H9 (cell line): ENCODE results near the gene ASL. TPM values are rescaled to one million over a fixed set of nuclear protein-coding genes. Genes with fewer than 3 reads are reported as not detected.
"Not testable (repeated sequence)": the region's sequence is repeated elsewhere in the genome, so short reads cannot be mapped to it uniquely, and the experiment has no call there.

ENCODE experiments used
- DNase-seq: peaks from one replicate; pipeline ENCODE4 v3.0.0-alpha.2; 2017
- H2AFZ ChIP-seq: one replicate; pipeline ENCODE4 v1.6.1; 2013; ENCODE audit warnings: mild to moderate bottlenecking, low read length, control low read depth, moderate library complexity
- H2AK5ac ChIP-seq: 2 replicates; pipeline ENCODE4 v1.6.1; 2013; ENCODE audit warnings: low read length, control low read depth, mixed read lengths; ENCODE audit not compliant: insufficient read length
- H2BK120ac ChIP-seq: one replicate; pipeline ENCODE4 v1.6.1; 2013; ENCODE audit warnings: low read depth, mild to moderate bottlenecking, low read length, control low read depth, inconsistent platforms; ENCODE audit not compliant: poor library complexity, severe bottlenecking
- H2BK12ac ChIP-seq: 2 replicates; pipeline ENCODE4 v1.6.1; 2013; ENCODE audit warnings: low read length, control low read depth, mixed read lengths, low read depth; ENCODE audit not compliant: insufficient read length
- H2BK15ac ChIP-seq: 2 replicates; pipeline ENCODE4 v1.6.1; 2013; ENCODE audit warnings: low read depth, low read length, control low read depth
- H2BK20ac ChIP-seq: one replicate; pipeline ENCODE4 v1.6.1; 2013; ENCODE audit warnings: low read depth, mild to moderate bottlenecking, low read length, control low read depth, inconsistent platforms; ENCODE audit not compliant: poor library complexity, severe bottlenecking
- H2BK5ac ChIP-seq: 2 replicates; pipeline ENCODE4 v1.6.1; 2013; ENCODE audit warnings: low read length, control low read depth, mixed read lengths; ENCODE audit not compliant: insufficient read length
- H3K14ac ChIP-seq: 2 replicates; pipeline ENCODE4 v1.6.1; 2013; ENCODE audit warnings: low read length, control low read depth; ENCODE audit not compliant: insufficient read depth
- H3K18ac ChIP-seq: 2 replicates; pipeline ENCODE4 v1.6.1; 2013; ENCODE audit warnings: low read depth, mild to moderate bottlenecking, mixed read lengths, low read length, control low read depth; ENCODE audit not compliant: insufficient read length
- H3K23ac ChIP-seq: 2 replicates; pipeline ENCODE4 v1.6.1; 2013; ENCODE audit warnings: low read length, control low read depth, mixed read lengths, low read depth; ENCODE audit not compliant: insufficient read length
- H3K23me2 ChIP-seq: 2 replicates; pipeline ENCODE4 v1.6.1; 2013; ENCODE audit warnings: low read depth, mild to moderate bottlenecking, mixed read lengths, low read length, control low read depth; ENCODE audit not compliant: insufficient read length, poor library complexity, severe bottlenecking
- H3K27ac ChIP-seq: 2 replicates; pipeline ENCODE4 v1.5.1; 2013; ENCODE audit warnings: low read length, control low read depth, mixed read lengths, low read depth; ENCODE audit not compliant: insufficient read length
- H3K27me3 ChIP-seq: 2 replicates; pipeline ENCODE4 v1.6.1; 2013; ENCODE audit warnings: low read length, control low read depth, inconsistent platforms; ENCODE audit not compliant: insufficient read depth
- H3K4ac ChIP-seq: 2 replicates; pipeline ENCODE4 v1.6.1; 2013; ENCODE audit warnings: low read depth, mild to moderate bottlenecking, control low read depth, inconsistent platforms, low read length, moderate library complexity
- H3K4me1 ChIP-seq: 2 replicates; pipeline ENCODE4 v1.6.1; 2013; ENCODE audit warnings: low read length, control low read depth, inconsistent platforms; ENCODE audit not compliant: insufficient read depth
- H3K4me2 ChIP-seq: 2 replicates; pipeline ENCODE4 v1.6.1; 2013; ENCODE audit warnings: low read length, control low read depth, mixed read lengths; ENCODE audit not compliant: insufficient read length, insufficient read depth
- H3K56ac ChIP-seq: 2 replicates; pipeline ENCODE4 v1.6.1; 2013; ENCODE audit warnings: low read depth, mild to moderate bottlenecking, mixed read lengths, low read length, control low read depth; ENCODE audit not compliant: insufficient read length
- H3K79me1 ChIP-seq: 2 replicates; pipeline ENCODE4 v1.6.1; 2013; ENCODE audit warnings: low read depth, mild to moderate bottlenecking, moderate library complexity, low read length, control low read depth, inconsistent platforms; ENCODE audit not compliant: insufficient read depth, poor library complexity, severe bottlenecking
- H3K79me2 ChIP-seq: 2 replicates; pipeline ENCODE4 v1.6.1; 2013; ENCODE audit warnings: low read length, control low read depth, inconsistent platforms; ENCODE audit not compliant: insufficient read depth
- H3K9ac ChIP-seq: 2 replicates; pipeline ENCODE4 v1.6.1; 2013; ENCODE audit warnings: low read length, control low read depth, mixed read lengths; ENCODE audit not compliant: insufficient read length; ENCODE audit errors: extremely low read depth
- H3K9me3 ChIP-seq: one replicate; pipeline ENCODE4 v1.6.1; 2013; ENCODE audit warnings: low read depth, low read length, inconsistent platforms; ENCODE audit not compliant: control insufficient read depth
- H3T11ph ChIP-seq: one replicate; pipeline ENCODE4 v1.6.1; 2013; ENCODE audit warnings: mild to moderate bottlenecking, low read length, control low read depth, inconsistent platforms
- H4K20me1 ChIP-seq: one replicate; pipeline ENCODE4 v1.6.1; 2013; ENCODE audit not compliant: control insufficient read depth, insufficient read length, insufficient read depth
- H4K5ac ChIP-seq: 2 replicates; pipeline ENCODE4 v1.6.1; 2013; ENCODE audit warnings: low read depth, mild to moderate bottlenecking, mixed read lengths, low read length, control low read depth; ENCODE audit not compliant: insufficient read length
- H4K8ac ChIP-seq: replicated peaks from 2 replicates; pipeline ENCODE4 v1.6.1; 2013; ENCODE audit warnings: low read length, control low read depth, mixed read lengths, low read depth; ENCODE audit not compliant: insufficient read length
- H4K91ac ChIP-seq: 2 replicates; pipeline ENCODE4 v1.6.1; 2013; ENCODE audit warnings: low read depth, mild to moderate bottlenecking, moderate library complexity, mixed read lengths, low read length, control low read depth; ENCODE audit not compliant: insufficient read length
- H3K27ac Mint-ChIP-seq, 3 experiments: 2 replicates in 2 of 3; 3 replicates in 1 of 3; pipeline ENCODE4 v1.8.0; 2020 to 2021; ENCODE audit warnings: mixed read lengths in 3 of 3, mild to moderate bottlenecking in 1 of 3, moderate library complexity in 1 of 3
- H3K27me3 Mint-ChIP-seq: 2 replicates; pipeline ENCODE4 v1.8.0; 2021; ENCODE audit warnings: low read depth, mild to moderate bottlenecking, moderate library complexity, mixed read lengths
- H3K36me3 Mint-ChIP-seq, 3 experiments: 2 replicates in 2 of 3; 3 replicates in 1 of 3; pipeline ENCODE4 v1.8.0; 2020 to 2021; ENCODE audit warnings: low read depth in 3 of 3, mixed read lengths in 3 of 3; ENCODE audit not compliant: insufficient read depth in 1 of 3
- H3K4me1 Mint-ChIP-seq, 2 experiments: 2 replicates each; pipeline ENCODE4 v1.8.0; 2020; ENCODE audit warnings: mixed read lengths in 2 of 2
- H3K4me3 Mint-ChIP-seq, 2 experiments: 2 replicates in 1 of 2; 3 replicates in 1 of 2; pipeline ENCODE4 v1.8.0; 2020 to 2021; ENCODE audit warnings: mild to moderate bottlenecking in 2 of 2, mixed read lengths in 2 of 2, moderate library complexity in 1 of 2
- H3K9me3 Mint-ChIP-seq, 2 experiments: 2 replicates in 1 of 2; 3 replicates in 1 of 2; pipeline ENCODE4 v1.8.0; 2020; ENCODE audit warnings: mild to moderate bottlenecking in 2 of 2, mixed read lengths in 2 of 2, moderate library complexity in 1 of 2
- WGBS: extraction: QIAGEN DNeasy Blood & Tissue Kit; methylation state at CpG from one replicate; pipeline ENCODE4 v1.1.7; 2013; ENCODE audit warnings: missing lambda C conversion rate, low lambda C conversion rate, mixed read lengths; ENCODE audit not compliant: insufficient read length; ENCODE audit errors: extremely low coverage; 5-methylcytosine and 5-hydroxymethylcytosine counted together
- total RNA-seq: library from RNA; stranded (reverse); gene quantifications from 2 replicates; pipeline ENCODE4 v1.2.1, GENCODE V29; 2021
- TF ChIP-seq, protein P1 (sequence below): fragments of 200-600 bp; sonication (generic); conservative IDR thresholded peaks from 3 replicates; pipeline ENCODE4 v1.8.0; 2021; ENCODE audit warnings: antibody characterized with exemption, mild to moderate bottlenecking

ASL gene
- total RNA-seq, 1 experiment from 2014 or later = 30.7 TPM

DNA sequence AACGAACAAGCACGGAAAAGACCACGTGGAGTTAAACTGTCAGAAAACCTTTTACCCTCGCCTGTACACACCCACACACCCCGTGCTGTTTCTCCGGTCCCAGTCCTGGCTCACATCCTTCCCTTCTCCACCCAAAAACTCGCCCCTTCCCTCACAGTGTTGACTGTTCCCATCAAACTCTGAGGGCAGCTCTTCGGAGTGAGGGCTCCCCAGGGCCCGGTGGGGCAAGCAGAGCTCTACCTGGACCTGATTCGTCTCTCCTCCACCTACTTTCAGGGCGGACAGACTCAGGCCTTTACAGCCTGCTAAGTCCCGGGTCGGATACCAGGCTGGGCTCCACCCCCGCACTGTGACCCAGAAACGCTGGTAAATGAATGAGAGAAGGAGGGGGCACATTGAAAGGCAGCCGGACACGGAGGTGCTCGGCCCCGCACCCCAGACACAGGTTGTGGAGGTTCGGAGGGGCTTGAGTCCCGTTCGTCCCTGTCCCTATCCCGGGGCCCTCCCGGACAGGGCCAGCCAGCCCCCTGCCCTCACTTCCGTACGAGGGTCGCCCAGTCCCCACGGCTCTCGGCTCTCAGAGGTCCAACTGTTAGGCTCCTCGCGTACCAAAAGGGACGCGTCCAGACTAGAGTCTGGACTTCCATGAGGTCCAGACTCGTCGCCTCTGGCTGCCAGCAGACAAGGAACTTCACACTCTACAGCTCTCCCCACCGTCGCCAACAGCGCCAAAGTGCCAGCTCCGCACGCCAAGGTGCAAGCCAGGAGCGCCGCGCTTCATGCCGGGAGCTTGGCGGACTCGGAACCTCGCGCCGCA, 31.7 kb upstream of the ASL start:
- H3K27ac ChIP-seq = no peak overlapping the region
- WGBS = no CpG with 5 or more reads among the region's 49 CpGs
- H3K23ac ChIP-seq = no peak overlapping the region
- no peaks in the 10 kb centered on the region for H3K79me2 ChIP-seq
- TF ChIP-seq, protein P1, sequence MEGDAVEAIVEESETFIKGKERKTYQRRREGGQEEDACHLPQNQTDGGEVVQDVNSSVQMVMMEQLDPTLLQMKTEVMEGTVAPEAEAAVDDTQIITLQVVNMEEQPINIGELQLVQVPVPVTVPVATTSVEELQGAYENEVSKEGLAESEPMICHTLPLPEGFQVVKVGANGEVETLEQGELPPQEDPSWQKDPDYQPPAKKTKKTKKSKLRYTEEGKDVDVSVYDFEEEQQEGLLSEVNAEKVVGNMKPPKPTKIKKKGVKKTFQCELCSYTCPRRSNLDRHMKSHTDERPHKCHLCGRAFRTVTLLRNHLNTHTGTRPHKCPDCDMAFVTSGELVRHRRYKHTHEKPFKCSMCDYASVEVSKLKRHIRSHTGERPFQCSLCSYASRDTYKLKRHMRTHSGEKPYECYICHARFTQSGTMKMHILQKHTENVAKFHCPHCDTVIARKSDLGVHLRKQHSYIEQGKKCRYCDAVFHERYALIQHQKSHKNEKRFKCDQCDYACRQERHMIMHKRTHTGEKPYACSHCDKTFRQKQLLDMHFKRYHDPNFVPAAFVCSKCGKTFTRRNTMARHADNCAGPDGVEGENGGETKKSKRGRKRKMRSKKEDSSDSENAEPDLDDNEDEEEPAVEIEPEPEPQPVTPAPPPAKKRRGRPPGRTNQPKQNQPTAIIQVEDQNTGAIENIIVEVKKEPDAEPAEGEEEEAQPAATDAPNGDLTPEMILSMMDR = no peak
- no peaks in the 10 kb centered on the region for H3K23me2 ChIP-seq
- H2AK5ac ChIP-seq = no peak overlapping the region
- H3K4me1 ChIP-seq = no peaks in the 10 kb centered on the region; the same call in 1 of the 2 replicates
- H3T11ph ChIP-seq = no peak overlapping the region
- no peak overlapping the region for H2BK20ac ChIP-seq
- peak; percentile 74 for DNase-seq
- H3K27me3 ChIP-seq = no peaks in the 10 kb centered on the region
- no peak overlapping the region for H3K4ac ChIP-seq
- H2BK12ac ChIP-seq = no peak overlapping the region
- H4K91ac ChIP-seq = no peak overlapping the region
- no peak overlapping the region for H2BK15ac ChIP-seq
- peak overlapping the region; percentile 69; the same call in 1 of the 2 replicates for H3K14ac ChIP-seq
- Mint-ChIP-seq H3K27me3 (peaks cover 1% of the 10 kb centered on the region; the same call in 1 of the 2 replicates), H3K36me3 (no peaks in the 10 kb centered on the region), H3K9me3 (no peaks in the 10 kb centered on the region; a peak in 1 of 5 replicates), H3K27ac (no peak overlapping the region), H3K4me1 (peaks cover 4 to 6% of the 10 kb centered on the region in 2 experiments), H3K4me3 (peak overlapping the region in 1 of 2 experiments; percentile 79; a peak in 3 of 5 replicates)
- H4K5ac ChIP-seq = no peak overlapping the region
- H3K79me1 ChIP-seq = no peaks in the 10 kb centered on the region
- H3K56ac ChIP-seq = no peak overlapping the region
- H3K4me2 ChIP-seq = peak overlapping the region; percentile 40
- no peak overlapping the region for H2AFZ ChIP-seq
- H3K9me3 ChIP-seq = no peaks in the 10 kb centered on the region
- no peaks in the 10 kb centered on the region for H4K20me1 ChIP-seq
- no peak overlapping the region for H2BK120ac ChIP-seq
- no peak overlapping the region for H3K18ac ChIP-seq
- H3K9ac ChIP-seq = no peak overlapping the region
- H4K8ac ChIP-seq = no peak overlapping the region
- no peak overlapping the region for H2BK5ac ChIP-seq

DNA sequence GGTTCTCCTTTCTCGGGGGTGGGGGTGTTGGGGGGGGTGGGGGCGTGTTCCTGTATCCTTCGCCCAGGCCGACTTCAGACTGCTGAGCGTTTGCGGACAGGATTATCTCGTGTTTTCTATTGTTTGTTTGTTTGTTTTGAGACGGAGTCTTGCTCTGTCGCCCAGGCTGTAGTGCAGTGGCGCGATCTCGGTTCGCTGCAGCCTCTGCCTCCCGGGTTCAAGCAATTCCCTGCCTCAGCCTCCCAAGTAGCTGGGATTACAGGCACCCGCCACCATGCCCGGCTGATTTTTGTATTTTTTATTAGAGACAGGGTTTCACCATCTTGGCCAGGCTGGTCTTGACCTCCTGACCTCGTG, 31.1 kb upstream of the ASL start:
- H3K4me2 ChIP-seq = peak overlapping the region; percentile 40

More for the DNA sequence above, 31.1 kb upstream of the ASL start:
- not testable (repeated sequence) for H2AFZ ChIP-seq, H3K79me1 ChIP-seq, H2BK15ac ChIP-seq, H3K4me1 Mint-ChIP-seq, H3K9ac ChIP-seq, H3K23me2 ChIP-seq, H4K8ac ChIP-seq, H4K91ac ChIP-seq, H2AK5ac ChIP-seq, H3K27ac ChIP-seq, H3K9me3 ChIP-seq, H2BK20ac ChIP-seq, H3K79me2 ChIP-seq, H2BK120ac ChIP-seq, H3K23ac ChIP-seq, H3K18ac ChIP-seq, H4K5ac ChIP-seq, H2BK5ac ChIP-seq, H3K14ac ChIP-seq, H3K27ac Mint-ChIP-seq, DNase-seq, H3T11ph ChIP-seq, H3K36me3 Mint-ChIP-seq, H4K20me1 ChIP-seq, H3K56ac ChIP-seq, H3K4ac ChIP-seq, H2BK12ac ChIP-seq, H3K27me3 Mint-ChIP-seq, H3K4me1 ChIP-seq, H3K27me3 ChIP-seq, H3K9me3 Mint-ChIP-seq
- H3K4me3 Mint-ChIP-seq = peak overlapping the region in 1 of 2 experiments; percentile 79; a peak in 3 of 5 replicates
- no CpG with 5 or more reads among the region's 17 CpGs for WGBS
